DLD1 (cell line): ENCODE data around the gene PITX1.

Experiments
- in situ Hi-C: cut with HindIII; loops from 2 replicates; pipeline ENCODE4 v1.10.0; 2017; ENCODE audit warnings: low sequenced_read_pairs

The PITX1 gene

DNA sequence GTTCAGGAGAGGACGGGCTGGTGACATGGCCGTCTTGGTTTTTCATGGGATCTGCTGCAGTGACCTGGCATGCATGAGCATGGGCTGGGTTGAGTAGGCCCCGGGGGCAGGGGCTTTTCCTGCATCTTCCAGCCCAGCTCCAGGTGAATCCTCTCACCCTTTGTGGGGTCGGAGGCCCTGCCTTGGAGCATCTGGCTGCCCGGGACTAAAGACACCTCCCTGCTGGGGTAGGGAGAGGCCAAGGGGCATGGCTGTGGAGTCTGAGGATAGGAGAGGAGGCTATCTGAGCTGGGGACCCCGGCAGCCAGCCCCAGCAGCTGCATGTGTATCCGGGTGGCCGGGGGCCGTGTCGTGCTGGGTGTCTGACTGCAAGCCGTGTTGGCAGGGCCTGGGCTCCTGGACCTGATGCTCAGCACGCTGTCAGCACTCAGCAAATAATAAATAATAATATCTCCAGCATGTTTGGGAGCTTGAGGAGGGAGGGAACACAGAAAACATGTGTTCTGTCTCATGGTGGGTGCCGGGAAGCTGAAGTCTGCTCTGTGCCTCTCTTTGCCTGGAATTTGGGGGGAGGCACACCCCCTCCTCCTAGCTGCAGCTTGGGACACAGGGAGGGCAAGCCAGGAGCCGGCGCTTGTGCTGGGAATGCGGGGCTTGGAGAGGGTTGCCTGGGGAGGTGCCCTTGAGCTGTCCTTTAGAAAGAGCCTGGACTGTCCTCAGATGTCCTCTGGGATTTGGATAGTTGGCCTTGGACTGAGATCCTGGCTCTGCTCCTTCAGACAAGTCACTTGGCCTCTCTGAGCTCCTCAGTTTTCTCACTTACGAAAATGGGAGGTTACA is 28.4 kb upstream of the PITX1 start:
- in situ Hi-C loops, result no loop called here

- in situ Hi-C loops, result no loop called here
Measured at GRCh38 chr5:135061001-135061400, 27.0 kb upstream of the PITX1 start.

DNA sequence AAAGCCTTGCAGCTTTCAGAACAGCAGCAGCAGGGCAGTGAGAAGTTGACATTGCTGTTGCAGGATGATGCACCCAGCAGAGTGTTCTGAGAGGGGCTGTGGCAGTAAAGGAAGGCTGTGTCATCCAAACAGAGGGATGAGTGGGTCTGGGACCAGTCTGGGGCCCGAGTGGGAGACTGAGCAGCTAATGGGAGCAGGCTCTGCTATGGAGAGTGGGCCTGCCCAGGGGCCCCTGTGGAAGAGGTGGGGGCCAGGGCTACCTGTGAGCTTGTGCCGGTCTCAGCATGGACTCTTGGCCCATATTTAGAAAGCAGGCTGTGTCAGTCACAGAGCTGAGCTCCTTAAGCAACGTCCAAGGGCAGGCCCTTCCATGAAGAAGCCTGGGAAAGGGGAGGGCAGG is 26.0 kb upstream of the PITX1 start:
- in situ Hi-C loops, result no loop called here

GRCh38 chr5:135059000-135059923 is 25.2 kb upstream of the PITX1 start:
- in situ Hi-C loops, result no loop called here

DNA sequence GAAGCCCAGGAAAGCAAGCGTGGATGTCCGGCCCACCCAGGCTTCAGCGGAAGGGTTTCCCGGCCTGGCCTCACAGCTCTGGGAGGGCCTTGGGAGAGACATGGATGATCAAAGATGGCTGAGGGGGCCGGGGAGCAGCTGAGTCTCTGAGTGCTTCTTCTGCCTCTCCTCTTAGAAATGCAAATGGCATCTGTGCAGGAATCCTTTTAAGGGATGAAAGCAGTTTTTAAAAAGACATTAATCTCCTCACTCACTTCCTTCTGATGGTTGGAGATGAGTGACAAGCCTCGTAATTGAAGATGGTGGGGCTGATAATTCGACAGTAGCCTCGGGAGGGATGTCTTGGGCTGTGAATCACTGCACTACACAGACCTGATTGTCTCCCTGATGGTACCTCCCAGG is 24.3 kb upstream of the PITX1 start:
- in situ Hi-C loops, result no loop called here

- in situ Hi-C loops, result no loop called here
Measured at GRCh38 chr5:135057233-135057632, 23.2 kb upstream of the PITX1 start.

DNA sequence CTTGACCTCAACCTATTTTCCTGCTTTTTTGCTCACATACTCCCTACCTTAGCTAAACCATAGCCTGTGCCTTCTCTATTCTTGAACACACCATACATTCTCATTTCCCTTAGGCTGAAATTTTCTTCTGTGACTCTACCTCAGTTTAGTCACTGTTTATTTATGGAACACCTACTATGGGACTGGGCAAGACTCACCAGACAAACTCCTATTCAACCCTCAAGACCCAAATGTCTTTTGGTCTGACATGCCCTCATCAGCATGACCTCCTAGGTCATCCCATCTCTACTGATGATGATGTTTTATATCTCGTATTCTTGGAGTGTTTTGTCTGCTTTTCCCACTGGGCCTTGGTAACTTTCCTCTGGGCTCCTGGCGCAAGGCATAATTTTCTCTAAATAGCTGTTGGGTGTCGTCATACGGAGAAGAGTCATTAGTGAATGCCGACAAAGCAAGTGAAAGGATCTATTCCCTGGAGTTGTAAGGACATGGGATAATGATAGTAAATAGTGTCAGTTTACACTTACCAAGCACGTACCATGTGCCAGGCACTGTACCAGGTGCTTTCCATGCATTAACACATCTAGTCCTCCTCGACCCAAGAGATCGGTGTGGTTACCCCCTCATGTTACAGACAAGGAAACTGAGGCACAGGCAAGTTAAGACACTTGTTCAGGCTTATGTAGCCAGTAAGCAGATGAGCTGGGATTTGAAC is 22.4 kb upstream of the PITX1 start:
- in situ Hi-C loops, result no loop called here

GRCh38 chr5:135055396-135055795 is 21.4 kb upstream of the PITX1 start:
- in situ Hi-C loops, result no loop called here

- in situ Hi-C loops, result no loop called here
Measured at GRCh38 chr5:135054546-135054945, 20.5 kb upstream of the PITX1 start.

GRCh38 chr5:135053989-135054388 is 20.0 kb upstream of the PITX1 start:
- in situ Hi-C loops, result no loop called here

DNA sequence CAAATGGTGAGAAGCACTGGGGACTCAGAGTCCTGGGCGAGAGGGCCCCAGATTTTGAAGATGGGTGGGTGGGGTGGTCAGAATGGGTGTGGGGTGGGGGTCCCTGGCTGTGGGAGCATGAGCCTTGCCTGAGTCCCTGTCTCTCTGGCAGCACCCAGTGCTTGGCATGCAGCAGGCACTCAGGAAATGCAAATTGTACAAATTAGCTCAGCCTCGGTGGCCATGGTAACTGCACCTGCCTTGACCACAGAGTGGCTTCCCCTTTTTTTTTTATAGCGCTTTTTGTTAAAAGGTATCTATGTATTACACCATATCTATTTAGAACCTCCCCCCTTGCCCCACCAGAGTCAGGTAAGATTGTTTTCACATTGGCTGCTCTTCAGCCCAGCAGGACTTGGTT is 19.2 kb upstream of the PITX1 start:
- in situ Hi-C loops, result no loop called here

- in situ Hi-C loops, result no loop called here
Measured at GRCh38 chr5:135052511-135053145, 18.6 kb upstream of the PITX1 start.

DNA sequence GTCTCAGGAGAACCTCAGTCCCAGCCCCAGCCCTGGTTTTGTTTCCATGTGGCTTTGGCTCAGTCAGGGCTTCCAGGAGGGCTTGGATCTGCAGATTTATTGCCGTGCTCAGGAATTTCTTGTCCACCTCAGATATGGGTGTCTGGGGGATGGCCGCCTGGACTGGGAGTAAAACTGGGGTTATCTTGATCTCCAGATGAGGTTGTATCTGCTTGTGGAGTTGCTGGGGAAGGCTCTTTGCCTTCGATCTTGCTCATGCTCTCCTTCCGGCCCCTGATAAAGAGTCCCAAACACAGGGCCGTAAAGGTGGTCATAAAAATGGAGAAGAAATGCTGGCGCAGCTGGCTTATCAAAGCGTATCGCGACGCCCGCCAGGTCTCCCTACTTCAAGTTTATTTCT is 17.8 kb upstream of the PITX1 start:
- in situ Hi-C loops, result no loop called here

DNA sequence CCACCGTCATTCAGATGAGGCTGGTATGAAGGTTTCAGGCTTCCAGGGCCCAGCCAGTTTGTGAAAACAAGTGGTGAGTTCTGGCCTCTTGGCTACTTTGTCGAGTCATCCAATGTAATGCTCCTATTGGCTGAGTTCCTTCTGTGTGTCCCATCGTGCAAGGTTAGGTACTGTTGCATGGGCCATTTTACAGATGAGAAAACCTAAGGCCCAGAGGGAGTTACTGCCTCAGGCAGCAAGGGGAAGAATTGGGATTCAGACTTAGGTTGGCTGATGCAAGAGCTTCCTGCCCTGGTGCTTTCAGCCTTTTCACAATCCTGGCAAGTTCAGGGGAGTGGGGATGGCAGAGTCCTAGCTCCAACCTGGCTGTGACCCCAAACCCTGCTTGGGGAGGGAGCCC is 17.4 kb upstream of the PITX1 start:
- in situ Hi-C loops, result no loop called here

DNA sequence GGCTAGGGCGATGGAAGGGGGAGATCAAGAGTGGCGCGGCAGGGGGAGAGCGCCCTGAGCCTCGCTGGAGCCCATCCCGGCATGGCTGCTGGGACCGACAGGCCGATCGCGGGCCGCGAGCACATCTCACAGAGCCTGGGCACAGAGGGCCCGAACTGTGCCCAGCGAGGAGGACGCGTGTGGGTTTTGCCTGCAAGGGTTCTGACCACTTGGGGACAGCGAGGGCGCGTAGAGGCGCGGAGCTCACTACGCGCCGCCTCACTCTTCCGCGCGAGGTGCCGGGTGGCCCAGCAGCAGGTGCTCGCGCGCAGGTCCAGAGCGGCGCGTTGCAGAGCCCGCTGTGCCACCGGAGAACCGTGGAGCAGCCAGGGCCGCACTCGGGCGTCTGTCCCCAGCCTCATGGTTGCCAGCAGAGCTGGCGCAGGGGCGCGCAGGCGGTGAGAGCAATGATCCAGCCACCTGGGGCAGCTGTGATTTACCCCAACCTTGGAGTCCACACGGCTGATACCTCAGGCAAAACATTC is 16.3 kb upstream of the PITX1 start:
- in situ Hi-C loops, result no loop called here

DNA sequence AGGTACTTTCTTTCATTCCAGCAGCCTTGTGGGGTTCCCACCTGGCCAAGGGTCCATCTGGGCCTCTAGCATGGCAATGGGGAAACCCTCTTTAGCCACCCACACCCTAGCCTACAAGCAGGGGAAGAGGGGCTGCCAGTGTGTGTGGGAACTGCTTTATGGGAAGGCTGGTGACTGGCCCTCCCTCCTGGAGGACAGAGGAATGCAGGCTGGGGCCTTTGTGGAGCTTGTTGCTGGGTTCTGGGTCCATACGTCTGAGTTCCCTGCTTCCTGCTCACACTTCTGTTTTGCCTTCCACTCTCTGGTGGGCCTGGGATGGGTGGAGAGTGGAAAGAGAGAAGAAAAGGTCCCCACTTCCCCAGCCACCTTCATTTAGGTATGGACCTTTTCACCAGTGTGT is 14.9 kb upstream of the PITX1 start:
- in situ Hi-C loops, result no loop called here

GRCh38 chr5:135048286-135048685 is 14.3 kb upstream of the PITX1 start:
- in situ Hi-C loops, result no loop called here

DNA sequence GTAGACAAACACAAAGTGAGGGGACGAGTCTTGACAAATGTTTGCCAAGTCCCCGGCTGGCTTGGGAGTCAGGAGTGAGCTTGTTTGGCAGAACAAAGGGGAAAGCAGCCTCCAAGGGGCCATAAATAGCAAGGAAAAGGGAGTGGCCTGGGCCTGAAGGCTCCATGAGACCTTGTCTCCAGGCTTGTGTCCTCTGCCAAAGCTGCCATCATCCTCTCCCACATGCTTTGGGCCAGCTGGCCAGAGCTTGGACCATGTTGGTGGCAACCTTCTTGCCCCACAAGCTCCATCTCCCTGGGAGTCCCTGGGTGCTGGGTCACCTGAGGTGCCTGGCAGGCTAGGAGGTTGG is 13.3 kb upstream of the PITX1 start:
- in situ Hi-C loops, result no loop called here

DNA sequence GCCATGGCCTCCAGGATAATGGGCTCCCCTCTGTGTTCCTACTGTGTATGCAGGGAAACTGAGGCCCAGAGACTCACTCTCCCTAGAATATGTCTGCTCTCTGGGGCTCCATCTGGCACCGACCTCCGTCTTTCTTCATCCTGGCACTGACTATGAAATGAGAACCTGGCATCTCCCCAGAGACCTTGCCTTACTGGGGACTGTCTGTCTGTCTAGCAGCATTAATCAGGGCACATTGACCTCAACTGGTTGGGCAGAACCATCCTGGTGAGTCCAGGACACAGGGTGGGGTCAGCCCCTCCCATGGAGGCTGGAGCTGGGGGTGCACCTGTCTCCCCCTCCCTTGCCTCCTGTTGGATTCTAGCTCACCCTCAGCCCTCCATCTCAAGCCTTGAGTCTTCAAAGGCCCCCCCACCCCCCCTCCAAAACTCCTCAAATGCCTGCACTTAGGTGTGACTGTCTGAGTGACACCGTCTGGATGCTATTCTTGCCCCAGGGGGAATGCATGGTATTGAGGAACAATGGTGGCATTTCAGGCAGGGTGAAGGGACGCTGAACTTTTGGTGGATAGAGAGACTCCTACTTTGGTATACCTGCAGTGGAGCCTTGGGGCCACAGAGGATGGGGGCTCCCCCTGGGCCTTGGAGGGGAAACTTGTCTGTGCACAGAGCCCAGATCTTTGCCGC is 12.8 kb upstream of the PITX1 start:
- in situ Hi-C loops, result no loop called here

DNA sequence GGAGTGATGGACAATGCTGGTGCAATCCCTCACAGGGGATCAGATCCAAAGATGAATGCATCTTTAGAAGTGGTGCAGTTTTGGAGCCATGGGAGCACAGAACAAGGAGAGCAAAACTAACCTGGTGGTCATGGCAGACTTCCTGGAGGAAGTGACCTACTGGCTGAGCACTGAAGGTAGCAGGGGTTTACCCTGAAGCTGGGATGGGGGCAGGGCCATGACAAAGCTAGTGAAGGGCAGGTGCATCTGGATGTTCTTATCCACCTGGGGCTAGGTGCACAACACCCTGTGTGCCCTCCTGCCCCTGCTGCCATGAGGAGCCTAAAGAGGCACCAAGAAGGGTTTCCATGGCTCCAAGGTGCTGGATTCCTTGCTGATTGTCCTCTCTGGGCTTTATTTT is 11.5 kb upstream of the PITX1 start:
- in situ Hi-C loops, result no loop called here
